ENCODE data around the gene AKT3. TPM values are rescaled to one million over a fixed set of nuclear protein-coding genes. Genes with fewer than 3 reads are reported as not detected.

The AKT3 gene
- total and polyA plus RNA-seq, 2 experiments from 2014 or later: 4.5 to 18.5 TPM

- 0 out of 2 replicates have a peak overlapping the region, but pooled peaks have one; percentile 40 for H3K4me2 ChIP-seq
- no peak for DNase-seq (ENCODE audit: low spot score)
- TF ChIP-seq NANOG (IDR thresholded peaks at IDR 0.05; ENCODE audit: borderline replicate concordance) (0 out of 2 replicates have a peak, but pooled peaks have one; percentile 15), JUNB (IDR thresholded peaks at IDR 0.05; ENCODE audit: unreplicated experiment) (no peak)
- H3K9me3 Mint-ChIP-seq: no peaks in the 10 kb centered on the region
- no peaks in the 10 kb centered on the region for H3K27me3 ChIP-seq (ENCODE audit: insufficient read depth)
- H3K4me3 ChIP-seq: no peak overlapping the region
- no peaks in the 10 kb centered on the region for H3F3A ChIP-seq (replicated peaks; ENCODE audit: low read depth)
- no peaks in the 10 kb centered on the region for H4K20me1 ChIP-seq (replicated peaks; ENCODE audit: insufficient read depth)
- no peak overlapping the region for H2AFZ ChIP-seq
- peak; percentile 31; the same call in 2 of the 3 replicates for ATAC-seq
- no peaks in the 10 kb centered on the region for H3K79me2 ChIP-seq (replicated peaks; ENCODE audit: insufficient read depth)
- peaks cover 39% of the 10 kb centered on the region for H3K4me1 Mint-ChIP-seq
- H3K27me3 Mint-ChIP-seq (ENCODE audit: insufficient read depth, low read depth, poor library complexity): peaks cover 4% of the 10 kb centered on the region
- H3K36me3 Mint-ChIP-seq (ENCODE audit: low read depth): peaks cover 9% of the 10 kb centered on the region; the same call in 2 of the 3 replicates
- peaks cover 24% of the 10 kb centered on the region for H3K4me1 ChIP-seq (ENCODE audit: insufficient read depth)
- no peak overlapping the region for H3K4me3 Mint-ChIP-seq
- H3K36me3 ChIP-seq (ENCODE audit: insufficient read depth): no peaks in the 10 kb centered on the region
- H3K27ac Mint-ChIP-seq: no peak overlapping the region
- no peak overlapping the region for H3K27ac ChIP-seq (ENCODE audit: low read depth)
- no peaks in the 10 kb centered on the region for H3K9me2 ChIP-seq (ENCODE audit: insufficient read depth)
Observed at GRCh38 chr1:243507001-243507671, 342.9 kb downstream of the AKT3 start.

GRCh38 chr1:243505986-243506689, 343.9 kb downstream of the AKT3 start:
- no peaks in the 10 kb centered on the region for H4K20me1 ChIP-seq (replicated peaks; ENCODE audit: insufficient read depth)
- peaks cover 24% of the 10 kb centered on the region for H3K4me1 ChIP-seq (ENCODE audit: insufficient read depth)
- no peaks in the 10 kb centered on the region for H3K79me2 ChIP-seq (replicated peaks; ENCODE audit: insufficient read depth)
- Mint-ChIP-seq H3K4me1 (peaks cover 39% of the 10 kb centered on the region), H3K9me3 (no peaks in the 10 kb centered on the region), H3K36me3 (ENCODE audit: low read depth) (peaks cover 9% of the 10 kb centered on the region; the same call in 2 of the 3 replicates), H3K27me3 (ENCODE audit: insufficient read depth, low read depth, poor library complexity) (peaks cover 4% of the 10 kb centered on the region), H3K4me3 (no peak overlapping the region), H3K27ac (peak overlapping the region; percentile 27; the same call in 1 of the 2 replicates)
- no peaks in the 10 kb centered on the region for H3K36me3 ChIP-seq (ENCODE audit: insufficient read depth)
- no peak overlapping the region for H3K4me3 ChIP-seq
- no peaks in the 10 kb centered on the region for H3F3A ChIP-seq (replicated peaks; ENCODE audit: low read depth)
- no peak overlapping the region for H2AFZ ChIP-seq
- H3K27me3 ChIP-seq (ENCODE audit: insufficient read depth): no peaks in the 10 kb centered on the region
- no peak overlapping the region for H3K27ac ChIP-seq (ENCODE audit: low read depth)
- ATAC-seq (no peak; the same call in 1 of the 3 replicates), DNase-seq (ENCODE audit: low spot score) (no peak)
- H3K9me2 ChIP-seq (ENCODE audit: insufficient read depth): no peaks in the 10 kb centered on the region
- H3K4me2 ChIP-seq: no peak overlapping the region
- TF ChIP-seq CREB1 (CRISPR knock-in tag; IDR thresholded peaks at IDR 0.05; ENCODE audit: low read depth) (no peak), CTCF (conservative IDR thresholded peaks at IDR 0.05; ENCODE audit: low read depth in 2 of 2) (no peak), REST (IDR thresholded peaks at IDR 0.05; ENCODE audit: unreplicated experiment) (no peak), ZNF462 (CRISPR knock-in tag; IDR thresholded peaks at IDR 0.05) (no peak), STAT1 (IDR thresholded peaks at IDR 0.05; ENCODE audit: unreplicated experiment) (no peak)

All from GM23338 (cell line).